Brain microvascular endothelial cell (primary cell): ENCODE measurements around the gene TLR7.

Source experiments
- DNase-seq: peaks from one replicate; pipeline ENCODE4 v3.0.0-alpha.2; 2020
- H3K27ac ChIP-seq: fragments of 250-450 bp; sonication (Bioruptor Pico); 2 replicates; pipeline ENCODE4 v1.5.1; 2020; ENCODE audit warnings: mild to moderate bottlenecking, moderate library complexity
- H3K27me3 ChIP-seq: fragments of 250-450 bp; sonication (Bioruptor Pico); replicated peaks from 2 replicates; pipeline ENCODE4 v1.5.1; 2020; ENCODE audit warnings: mild to moderate bottlenecking
- H3K36me3 ChIP-seq: fragments of 250-450 bp; sonication (Bioruptor Pico); replicated peaks from 2 replicates; pipeline ENCODE4 v1.5.1; 2020; ENCODE audit warnings: mild to moderate bottlenecking
- H3K4me3 ChIP-seq: 2 replicates; pipeline ENCODE4 v1.5.1; 2011; ENCODE audit warnings: low read depth, mild to moderate bottlenecking, control low read depth, low read length, moderate library complexity
- CTCF ChIP-seq: IDR thresholded peaks from 2 replicates; pipeline ENCODE4 v1.5.1; 2011; ENCODE audit warnings: low read depth, mild to moderate bottlenecking, moderate library complexity, low read length, control low read depth, inconsistent platforms; ENCODE audit errors: missing control alignments
- in situ Hi-C: cut with HindIII; loops from 2 replicates; pipeline ENCODE4 v1.10.0; 2017; ENCODE audit warnings: low sequenced_read_pairs, low pct_ligation_motif_present

TLR7 gene

GRCh38 chrX:12866451-12867377 lies at the start of gene TLR7:
TSS of gene TLR7 (plus strand) at chrX:12867072. CDS start at chrX:12867579, 507 bp downstream.
- H3K27me3 ChIP-seq, result no peaks in the 10 kb centered on the region
- TF ChIP-seq CTCF, result no peak
- in situ Hi-C loops, result no loop called here
- no peaks in the 10 kb centered on the region for H3K36me3 ChIP-seq
- no peak within 1 kb of the TSS for H3K27ac ChIP-seq
- H3K4me3 ChIP-seq, result no peak within 1 kb of the TSS
- no peak for DNase-seq

GRCh38 chrX:12817528-12817927 lies 49.3 kb upstream of the TLR7 start:
- Histone ChIP-seq H3K4me3 (no peak overlapping the region), H3K27me3 (no peaks in the 10 kb centered on the region), H3K27ac (no peak overlapping the region), H3K36me3 (peaks cover 4% of the 10 kb centered on the region)
- in situ Hi-C loops, result no loop called here
- TF ChIP-seq CTCF, result no peak
- DNase-seq, result no peak

DNA sequence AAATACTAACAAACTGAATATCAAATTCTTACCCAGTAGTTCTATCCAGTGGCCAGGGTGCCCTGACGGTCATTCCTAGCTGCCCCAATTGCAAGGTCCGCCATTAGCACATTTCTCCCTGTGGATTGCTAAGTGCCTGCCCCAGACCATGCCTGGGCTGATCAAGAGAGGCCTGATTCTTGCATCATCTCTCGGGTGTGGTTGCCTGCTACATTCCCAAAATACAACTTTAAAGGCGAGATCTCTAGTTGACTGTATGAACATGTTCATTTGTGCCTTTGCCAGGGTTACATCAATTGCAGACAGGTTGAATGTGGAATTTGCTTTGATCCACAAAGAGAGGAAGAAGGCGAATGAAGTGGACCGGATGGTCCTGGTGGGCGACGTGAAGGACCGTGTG lies 47.6 kb upstream of the TLR7 start:
- no peak overlapping the region for H3K4me3 ChIP-seq
- no peak for TF ChIP-seq CTCF
- DNase-seq, result no peak
- no peaks in the 10 kb centered on the region for H3K27me3 ChIP-seq
- H3K36me3 ChIP-seq, result peaks cover 4% of the 10 kb centered on the region
- H3K27ac ChIP-seq, result no peak overlapping the region
- in situ Hi-C loops, result no loop called here

- in situ Hi-C loops, result no loop called here
- no peak for DNase-seq
- TF ChIP-seq CTCF, result no peak
- H3K36me3 ChIP-seq, result peaks cover 4% of the 10 kb centered on the region
- no peaks in the 10 kb centered on the region for H3K27me3 ChIP-seq
- no peak overlapping the region for H3K4me3 ChIP-seq
- H3K27ac ChIP-seq, result no peak overlapping the region
Measured at GRCh38 chrX:12820737-12821136, 46.1 kb upstream of the TLR7 start.

DNA sequence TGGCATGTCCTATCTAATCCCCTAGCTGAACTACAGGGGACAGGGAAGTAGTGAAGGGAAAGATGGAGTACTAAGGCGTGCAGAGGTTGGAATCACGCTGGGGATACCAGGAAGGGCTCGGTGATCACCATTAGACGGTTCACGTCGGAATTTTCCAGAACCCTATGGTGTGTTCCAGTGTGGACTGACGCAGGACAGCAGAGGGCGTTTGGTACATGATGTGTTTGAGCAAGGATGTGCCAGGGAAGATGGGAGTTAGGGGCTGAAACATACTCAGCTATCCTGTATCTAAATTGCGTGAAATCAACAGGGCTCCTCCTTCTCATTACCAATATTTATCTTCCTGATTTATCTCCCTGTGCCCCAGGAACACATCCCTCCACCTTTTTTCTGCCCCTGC lies 41.9 kb upstream of the TLR7 start:
- TF ChIP-seq CTCF, result no peak
- Histone ChIP-seq H3K36me3 (peaks cover 4% of the 10 kb centered on the region), H3K27ac (no peak overlapping the region), H3K27me3 (no peaks in the 10 kb centered on the region), H3K4me3 (no peak overlapping the region)
- no peak for DNase-seq
- in situ Hi-C loops, result no loop called here
